GM21360 (cell line): ENCODE data around the gene TSR1.
"Not testable (repeated sequence)": the region's sequence is repeated elsewhere in the genome, so short reads cannot be mapped to it uniquely, and the experiment has no call there.

Source experiments
- ATAC-seq: cut with Tn5 transposase; IDR thresholded peaks from one replicate; pipeline ENCODE4 v1.9.1; 2021; ENCODE audit warnings: mild to moderate bottlenecking, moderate library complexity; ENCODE audit not compliant: unreplicated experiment

The TSR1 gene

DNA sequence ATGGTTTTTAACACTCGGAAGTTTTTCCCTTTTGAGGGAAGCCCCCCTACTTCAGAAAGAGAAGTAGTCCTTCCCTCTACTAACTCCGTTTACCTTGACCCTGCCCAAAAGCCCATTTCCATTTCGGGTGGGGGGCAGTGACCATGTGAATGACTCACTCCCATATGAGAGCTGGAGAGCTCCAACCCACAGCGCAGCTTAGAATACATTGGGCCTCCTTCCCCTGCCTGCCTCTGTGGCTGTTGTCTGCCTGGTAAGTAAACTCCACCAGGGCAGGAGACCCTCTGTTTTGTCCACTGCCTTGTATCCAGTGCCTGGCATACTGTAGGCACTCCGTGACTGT lies 2.0 kb upstream of the TSR1 start:
- ATAC-seq, result no peak

DNA sequence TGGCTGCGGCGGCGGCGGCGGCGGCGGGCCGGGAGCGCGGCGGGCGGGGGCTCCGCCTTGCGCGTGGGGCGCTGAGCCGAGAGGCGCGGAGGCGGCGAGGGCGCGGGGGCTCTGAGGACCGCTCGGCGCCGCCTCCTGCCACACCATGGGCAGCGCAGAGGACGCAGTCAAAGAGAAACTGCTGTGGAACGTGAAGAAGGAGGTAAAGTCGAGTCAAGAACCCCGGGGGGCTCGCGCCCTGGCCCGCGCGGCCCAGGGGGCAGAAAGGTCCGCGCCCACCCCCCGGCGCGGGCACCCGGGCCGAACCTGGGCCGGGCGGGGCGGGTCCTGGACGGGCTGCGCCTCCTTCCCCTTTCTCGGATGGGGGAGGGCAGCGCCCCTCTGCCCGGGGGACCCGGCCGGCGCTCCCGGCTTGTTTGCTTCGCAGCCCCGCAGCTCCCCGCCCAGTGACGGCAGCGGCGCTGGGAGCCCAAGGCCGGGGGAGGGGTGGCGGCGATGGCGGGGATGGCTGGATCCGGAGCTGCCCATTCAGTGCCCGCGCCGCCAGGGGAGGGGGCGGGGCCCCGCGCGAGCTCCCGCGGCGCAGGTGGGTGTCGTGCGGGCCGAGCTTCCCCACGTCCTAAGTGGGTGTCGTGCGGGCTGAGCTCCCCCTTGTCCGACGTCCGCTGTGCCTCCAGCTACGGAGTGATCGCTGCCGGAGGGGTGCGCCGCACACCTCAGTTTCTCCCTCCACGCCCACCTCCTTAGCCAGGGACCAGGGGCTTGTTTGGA lies 1.5 kb upstream of the TSR1 start:
- peak; percentile 29 for ATAC-seq

DNA sequence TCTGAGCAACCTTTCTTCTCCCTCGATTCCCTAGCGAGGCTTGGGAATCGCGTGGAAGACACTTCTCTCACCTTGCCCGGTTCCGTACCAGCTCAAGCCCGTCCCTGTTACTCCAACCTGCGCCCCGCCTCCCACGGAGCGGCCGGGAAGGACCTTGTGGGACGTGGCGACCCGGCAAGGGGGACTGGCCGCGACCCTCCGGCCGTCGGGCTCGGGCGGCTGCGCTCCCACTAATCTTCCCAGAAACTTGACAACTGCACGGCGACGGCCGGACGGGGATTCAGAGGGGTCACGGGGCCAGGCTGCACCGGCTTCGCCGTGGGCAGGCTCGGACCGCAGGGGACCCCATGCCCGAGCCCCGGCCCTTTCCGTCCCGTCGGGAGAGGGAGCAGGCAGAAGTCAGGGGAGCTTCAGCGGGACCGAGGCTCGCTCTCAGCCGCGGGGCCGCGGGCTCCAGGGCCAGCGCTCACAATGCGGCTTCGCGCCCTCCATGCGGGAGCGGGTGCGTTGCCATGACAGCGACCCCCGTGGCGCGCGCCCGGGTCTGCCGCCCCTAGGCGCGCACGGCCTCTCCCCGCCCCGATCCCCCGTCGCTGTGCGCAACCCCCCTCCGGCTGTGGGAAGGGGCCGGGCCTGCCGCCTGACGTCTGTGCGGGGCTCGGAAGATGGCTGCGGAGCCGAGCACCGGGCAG lies 741 bp upstream of the TSR1 start, which contains the start of gene SGSM2:
Gene SGSM2, plus strand, starts transcription at position 650 of the 692 bp plus-strand sequence. CDS start 188 bp downstream, outside the sequence.
- peak; percentile 12 for ATAC-seq

DNA sequence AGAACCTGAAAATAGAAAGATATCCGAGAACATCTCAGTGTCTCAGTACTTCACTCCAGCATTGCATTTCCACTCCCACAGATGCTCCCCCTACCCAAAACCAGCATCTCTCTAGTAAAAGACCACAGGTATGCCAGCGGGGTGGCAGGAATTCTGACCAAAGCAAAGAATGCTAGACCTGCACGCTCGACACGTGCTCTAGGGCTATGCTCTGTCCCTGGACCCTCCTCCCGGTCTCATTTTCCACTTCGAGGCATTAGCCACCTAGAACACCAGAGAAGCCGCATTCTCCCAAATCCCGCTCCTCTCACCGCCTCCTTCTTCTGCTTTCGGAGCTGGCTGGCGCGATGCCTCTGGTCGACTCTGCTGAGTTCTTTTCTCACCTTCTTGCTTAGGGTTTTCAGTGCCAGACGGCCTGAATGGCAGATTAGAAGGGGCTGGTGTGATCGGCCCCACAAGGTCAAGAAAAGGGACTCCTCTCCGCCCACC lies 487 bp downstream of the TSR1 start:
- ATAC-seq, result no peak

DNA sequence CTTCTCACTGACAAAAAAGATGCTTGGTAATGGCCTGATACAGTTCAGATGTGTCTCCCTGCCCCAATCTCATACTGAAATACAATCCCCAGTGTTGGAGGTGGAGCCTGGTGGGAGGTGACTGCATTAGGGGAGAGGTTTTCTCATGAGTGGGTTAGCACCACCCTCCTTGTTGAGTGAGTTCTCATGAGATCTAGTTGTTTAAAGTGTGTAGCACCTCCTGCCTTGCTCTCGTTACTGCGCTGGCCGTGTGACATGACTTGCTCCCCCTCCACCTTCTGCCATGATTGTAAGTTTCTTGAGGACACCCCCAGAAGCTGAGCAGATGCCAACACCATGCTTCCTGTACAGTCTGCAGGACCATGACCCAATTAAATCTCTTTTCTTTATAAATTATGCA lies 5.0 kb downstream of the TSR1 start:
- ATAC-seq, result no peak

DNA sequence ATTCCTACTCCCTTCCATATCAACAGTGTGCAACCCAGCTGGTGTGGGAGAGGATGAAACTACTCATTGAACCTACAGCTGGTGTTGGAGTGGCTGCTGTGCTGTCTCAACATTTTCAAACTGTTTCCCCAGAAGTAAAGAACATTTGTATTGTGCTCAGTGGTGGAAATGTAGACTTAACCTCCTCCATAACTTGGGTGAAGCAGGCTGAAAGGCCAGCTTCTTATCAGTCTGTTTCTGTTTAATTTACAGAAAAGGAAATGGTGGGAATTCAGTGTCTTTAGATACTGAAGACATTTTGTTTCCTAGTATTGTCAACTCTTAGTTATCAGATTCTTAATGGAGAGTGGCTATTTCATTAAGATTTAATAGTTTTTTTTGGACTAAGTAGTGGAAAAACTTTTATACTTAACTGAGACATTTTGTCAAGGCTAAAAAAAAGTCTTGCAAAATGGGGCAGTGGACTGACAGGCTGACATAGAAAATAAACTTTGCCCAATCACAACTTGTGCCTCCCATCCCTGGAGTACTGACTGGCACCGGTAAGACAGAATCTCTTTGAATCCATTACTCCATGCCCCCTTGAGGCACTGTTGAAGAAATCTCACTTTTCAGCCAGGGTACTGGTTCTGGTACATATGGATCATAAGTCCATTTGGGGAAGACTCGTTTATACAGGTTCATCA lies 12.5 kb downstream of the TSR1 start:
- ATAC-seq, result no peak

DNA sequence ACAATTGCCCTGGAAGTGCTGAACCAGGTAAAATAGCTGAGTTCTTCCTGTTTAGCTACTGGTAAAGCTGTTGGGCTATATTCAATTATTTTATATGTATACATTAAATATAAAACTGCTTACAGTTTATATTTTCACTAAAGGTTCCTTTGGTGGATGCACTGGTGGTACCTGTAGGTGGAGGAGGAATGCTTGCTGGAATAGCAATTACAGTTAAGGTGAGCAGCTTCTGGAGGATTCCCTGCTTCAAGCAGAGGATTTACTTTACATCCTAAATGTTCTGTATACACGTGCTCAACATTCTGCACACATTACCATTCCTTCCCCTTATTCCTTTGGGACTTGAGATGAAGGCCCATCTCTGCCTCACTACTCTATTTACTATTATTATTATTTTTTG lies 14.9 kb downstream of the TSR1 start:
- ATAC-seq, result no peak

DNA sequence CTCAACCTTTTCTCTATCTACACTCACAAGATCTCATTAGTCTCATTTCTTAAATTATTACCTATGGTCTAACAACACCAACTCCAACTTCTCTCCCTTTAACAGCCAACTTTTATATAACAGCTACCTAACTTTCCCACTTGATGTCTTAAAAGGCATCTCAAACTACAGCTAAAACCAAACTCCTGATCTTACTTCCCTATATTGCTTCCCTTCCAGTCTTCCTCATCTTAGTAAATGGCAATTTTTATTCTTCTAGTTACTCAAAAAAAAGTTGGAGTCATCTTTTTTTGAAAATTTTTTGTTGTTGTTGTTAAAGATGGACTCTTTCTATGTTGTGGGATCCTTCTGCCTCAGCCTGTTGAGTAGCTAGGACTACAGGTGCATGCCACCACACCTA lies 17.2 kb downstream of the TSR1 start:
- no peak for ATAC-seq

DNA sequence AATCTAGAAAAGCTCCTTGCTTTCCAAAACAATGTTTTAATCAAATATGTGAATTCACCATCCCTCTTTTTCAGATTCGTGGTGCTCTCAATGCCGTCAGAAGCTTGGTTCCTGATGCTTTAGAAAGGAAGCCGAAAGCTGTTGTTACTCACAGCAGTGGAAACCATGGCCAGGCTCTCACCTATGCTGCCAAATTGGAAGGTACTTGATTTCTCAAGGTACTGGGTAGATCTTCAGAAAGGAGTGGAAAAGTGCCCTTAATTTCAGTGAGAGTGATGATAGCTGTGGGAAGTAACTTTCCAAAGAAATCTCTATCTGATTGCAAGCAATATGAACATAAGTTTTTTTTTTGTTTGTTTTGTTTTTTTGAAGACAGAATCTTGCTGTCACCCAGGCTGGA lies 18.5 kb downstream of the TSR1 start:
- no peak for ATAC-seq

DNA sequence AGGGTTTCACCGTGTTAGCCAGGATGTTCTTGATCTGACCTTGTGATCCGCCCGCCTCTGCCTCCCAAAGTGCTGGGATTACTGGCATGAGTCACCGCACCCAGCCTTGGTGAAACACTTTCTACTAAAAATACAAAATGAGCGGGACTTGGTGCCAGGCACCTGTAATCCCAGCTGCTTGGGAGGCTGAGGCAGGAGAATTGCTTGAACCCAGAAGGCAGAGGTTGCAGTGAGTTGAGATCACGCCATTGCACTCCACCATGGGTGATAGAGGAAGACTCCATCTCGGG lies 19.4 kb downstream of the TSR1 start:
- ATAC-seq, result not testable (repeated sequence)

DNA sequence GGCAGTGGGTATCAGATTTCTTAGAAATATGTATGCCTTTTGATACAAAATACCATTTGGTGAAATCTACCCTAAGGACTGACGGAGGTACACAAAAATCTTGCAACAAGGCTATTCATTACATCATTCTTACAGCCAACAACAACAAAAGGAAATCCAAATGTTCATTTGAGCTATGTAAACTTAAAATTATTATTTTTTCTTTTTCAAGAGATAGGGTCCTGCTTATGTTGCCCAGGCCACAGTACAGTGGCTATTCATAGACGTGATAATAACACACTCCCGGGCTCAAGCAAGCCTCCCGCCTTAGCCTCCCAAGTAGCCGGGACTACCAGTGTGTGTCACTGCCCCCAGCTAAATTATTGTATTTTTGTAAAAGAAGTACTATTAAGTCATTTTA lies 23.5 kb downstream of the TSR1 start:
- no peak for ATAC-seq

DNA sequence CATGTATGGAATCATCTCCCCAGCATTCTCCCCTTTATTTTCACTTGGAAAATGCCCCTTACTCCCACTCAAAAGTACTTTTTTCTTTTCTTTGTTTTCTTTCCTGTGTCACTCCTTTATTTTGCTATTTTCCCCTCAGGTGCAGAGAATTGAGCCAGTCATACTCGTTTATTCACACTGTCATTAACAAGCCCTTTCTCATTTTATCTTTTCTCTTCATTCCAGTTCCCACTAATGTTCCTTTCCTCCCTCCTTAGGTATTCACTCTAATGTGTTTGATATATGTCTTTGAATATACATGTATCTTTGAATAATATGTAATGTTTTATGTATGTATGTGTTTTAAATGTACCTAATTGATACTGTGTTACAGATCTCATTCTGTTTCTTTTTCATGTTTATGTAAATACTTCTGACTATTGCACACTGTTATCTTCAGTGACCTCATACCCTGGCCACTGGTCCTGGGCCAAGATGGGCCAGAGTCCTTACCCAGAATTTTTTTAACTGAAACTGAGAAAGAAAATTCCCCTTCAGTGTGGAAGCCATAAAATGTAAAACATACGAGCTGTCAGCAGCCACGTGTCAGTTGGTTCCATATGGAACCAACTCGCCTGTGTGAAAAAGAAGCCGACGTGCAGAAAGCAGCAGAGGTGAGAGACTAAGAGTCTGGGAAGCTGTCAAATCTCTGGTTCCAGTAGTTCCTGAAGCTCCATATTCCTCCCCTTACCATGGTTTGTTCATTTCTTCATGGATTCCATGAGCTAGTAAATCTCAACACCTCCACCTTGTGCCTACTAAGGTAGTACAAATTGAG lies 26.7 kb downstream of the TSR1 start:
- ATAC-seq, result no peak

DNA sequence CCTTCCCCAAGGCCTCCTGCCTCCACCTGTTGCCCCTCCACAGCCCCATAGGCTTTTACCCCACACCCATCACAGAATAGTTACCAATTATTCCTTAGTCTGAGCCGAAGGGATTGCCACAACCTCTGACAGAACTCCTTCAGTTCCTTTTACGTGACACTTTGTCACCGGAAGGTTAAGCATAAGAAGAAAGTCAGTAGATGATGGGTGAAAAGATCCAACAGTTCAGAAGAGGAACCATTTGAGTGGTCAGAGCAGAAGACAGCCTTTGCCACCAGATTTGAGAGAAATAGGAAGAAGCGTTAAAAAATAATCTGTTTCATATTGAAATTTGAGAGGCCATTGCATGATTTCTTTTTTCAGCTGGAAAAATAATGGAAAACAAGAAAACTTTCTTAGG lies 31.3 kb downstream of the TSR1 start:
- no peak for ATAC-seq

DNA sequence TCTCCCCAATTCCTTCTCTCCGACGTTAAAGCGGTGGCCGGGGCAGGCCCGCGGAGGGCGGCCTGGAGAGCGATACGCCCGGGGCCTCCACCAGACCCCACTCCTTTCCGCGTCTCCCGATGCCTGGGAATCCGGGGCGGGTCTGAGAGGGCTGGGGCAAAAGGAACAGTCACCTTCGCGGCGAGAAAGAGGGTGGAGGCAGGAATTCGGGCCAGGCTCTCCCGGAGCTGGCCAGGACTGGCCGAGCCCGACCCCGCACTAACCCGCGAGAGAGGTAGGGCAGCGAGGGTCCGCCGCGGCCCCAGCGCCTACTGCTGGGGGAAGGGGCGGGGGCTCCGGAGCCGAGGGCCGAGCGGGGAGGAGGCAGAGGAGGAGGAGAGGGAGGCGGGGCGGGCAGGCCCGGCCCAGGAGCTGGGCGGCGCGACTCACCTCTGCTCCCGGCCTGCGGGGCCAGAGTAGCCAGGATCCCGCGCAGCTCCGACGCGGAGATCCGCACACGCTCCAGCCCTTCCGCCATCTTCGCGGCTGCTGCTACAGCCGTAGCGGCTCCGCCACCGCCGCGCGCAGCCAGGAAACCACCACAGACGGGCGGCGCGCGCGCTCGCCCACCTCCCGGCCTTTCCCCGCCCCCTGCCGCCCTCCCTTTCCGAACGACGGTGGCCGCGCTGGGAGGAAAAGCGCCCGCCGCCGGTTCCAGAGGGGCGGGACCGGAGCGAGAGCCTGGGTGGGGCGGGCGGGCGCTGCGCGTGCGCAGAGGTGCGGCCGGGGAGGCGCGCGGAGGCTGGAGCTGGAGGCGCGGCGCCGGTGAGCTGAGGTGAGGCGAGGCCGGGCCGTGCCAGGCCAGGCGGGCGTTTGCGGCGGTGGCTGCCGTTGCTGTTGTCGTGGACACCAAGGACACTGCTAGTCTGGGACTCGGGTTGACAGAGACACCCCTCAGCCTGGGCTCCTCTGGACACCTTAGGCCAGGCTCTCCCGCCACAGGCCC lies 32.8 kb downstream of the TSR1 start, which contains the start of the genes SMG6 and SRR:
Gene SMG6, minus strand, starts transcription at position 582 of the 985 bp plus-strand sequence. Its CDS starts 65 bp downstream, at position 517.
Gene SRR, plus strand, starts transcription at position 747 of the 985 bp plus-strand sequence. CDS start 11,611 bp downstream, outside the sequence.
- peak; percentile 74 for ATAC-seq

DNA sequence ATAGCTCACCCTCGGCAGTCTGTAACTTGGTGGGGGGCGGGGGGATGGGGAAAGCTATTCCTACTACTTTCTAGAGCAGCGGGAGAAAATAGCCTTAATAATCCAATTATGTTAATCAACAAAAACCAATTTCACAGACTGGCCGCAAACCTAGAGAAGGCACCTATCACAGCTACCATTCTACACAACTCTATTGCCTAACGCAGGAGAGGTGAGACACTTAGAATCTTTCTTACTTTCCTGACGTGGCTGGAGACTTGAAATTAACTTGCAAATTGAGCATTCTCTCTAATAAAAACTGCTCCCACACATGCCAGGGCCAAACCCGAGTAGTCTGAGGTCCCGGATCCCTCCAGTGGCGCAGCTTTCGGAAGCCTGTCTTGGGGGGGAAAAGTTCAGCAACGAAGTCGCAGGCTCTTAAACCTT lies 33.5 kb downstream of the TSR1 start:
- no peak for ATAC-seq

DNA sequence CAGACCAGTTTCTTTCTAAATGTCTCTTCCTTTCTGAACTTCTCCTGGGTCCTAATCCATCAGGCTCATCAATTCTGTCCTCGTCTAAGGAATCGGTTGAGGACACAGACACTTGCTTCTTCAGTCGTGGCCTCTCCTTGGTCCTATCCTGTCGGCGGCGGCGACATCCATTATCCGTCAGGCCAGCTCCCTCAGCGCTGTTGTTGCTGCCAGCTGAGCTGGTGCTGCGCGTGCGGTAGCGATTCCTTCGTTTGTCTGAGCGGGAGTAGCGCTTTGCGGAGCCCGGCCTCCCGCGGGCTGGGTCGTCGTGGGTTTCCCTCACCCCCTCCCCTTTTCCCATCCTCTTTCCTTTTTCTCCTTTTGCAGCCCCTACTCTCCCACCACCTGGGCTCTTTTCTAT lies 36.5 kb downstream of the TSR1 start:
- ATAC-seq, result no peak

DNA sequence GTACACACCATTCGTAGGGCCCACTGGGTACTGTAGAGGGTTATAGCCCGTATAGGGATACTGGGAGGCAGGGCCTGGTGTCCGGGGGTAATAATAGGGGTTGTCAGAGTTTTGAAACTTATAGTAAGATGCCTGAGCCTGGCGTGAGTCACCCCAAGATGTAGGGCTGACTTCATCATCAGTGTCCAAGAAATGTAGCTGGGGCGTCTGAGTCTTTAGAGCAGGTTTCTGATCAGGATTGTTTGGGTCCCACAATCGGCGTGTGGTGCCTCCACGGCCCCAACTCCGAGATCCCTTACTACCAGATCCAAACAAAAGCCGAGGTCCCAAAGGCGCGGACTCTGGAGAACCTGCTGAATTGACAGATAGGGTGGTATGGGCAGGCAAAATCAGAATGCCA lies 37.1 kb downstream of the TSR1 start:
- no peak for ATAC-seq

DNA sequence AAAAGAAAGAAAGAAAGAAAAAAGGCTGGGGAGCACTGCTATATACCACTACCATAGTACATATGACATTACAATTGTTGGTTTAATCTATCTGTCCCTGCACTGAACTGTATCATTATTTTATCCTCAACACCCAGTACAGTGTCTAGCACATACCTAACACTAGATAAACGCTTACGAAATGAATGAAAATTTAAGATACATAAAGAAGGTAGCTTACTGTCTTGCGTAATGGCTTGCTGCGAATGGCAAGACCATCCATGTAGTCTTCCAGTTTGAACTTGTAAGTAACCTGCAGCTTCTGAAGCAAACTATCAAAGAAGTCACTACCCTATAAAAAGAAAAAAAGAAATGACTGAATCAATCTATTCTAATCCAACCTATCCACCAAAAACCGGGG lies 39.2 kb downstream of the TSR1 start:
- ATAC-seq, result no peak

DNA sequence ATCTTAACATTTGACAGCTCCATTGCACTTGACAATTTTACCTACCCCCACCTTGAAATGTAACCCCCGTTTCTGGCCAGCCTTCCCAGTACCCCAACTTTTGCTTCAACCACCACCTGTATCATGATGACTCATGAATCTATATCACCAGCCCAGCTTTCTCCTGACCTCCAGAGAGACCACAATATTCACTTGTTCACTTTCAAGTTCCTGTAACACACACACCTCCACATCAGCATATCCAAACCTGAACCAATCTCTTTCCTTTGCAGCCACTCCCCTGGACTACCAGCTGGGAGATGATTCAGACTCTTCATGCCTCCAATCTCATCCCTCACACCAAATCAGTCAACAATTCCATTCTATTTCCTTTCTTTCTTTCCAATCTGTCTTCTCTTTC lies 40.7 kb downstream of the TSR1 start:
- no peak for ATAC-seq

DNA sequence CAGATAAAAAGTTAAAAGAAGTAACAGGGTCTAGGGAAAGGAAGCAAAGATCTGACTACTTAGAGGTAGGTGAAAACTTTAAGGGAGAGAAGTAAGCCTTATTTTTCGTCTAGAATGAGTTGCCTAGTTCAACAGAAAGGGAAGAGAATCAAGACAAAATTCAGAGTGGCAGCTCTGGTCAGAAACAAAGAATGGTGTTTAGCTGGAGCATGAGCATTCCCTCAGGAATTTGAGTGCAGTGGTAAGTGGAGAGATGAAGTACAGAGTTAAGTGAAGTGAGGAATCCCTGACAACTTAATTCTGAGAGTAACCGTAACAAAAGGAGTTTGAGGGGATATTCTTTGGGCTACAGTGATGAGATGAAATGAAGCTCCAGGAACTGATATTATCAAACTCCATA lies 44.2 kb downstream of the TSR1 start:
- no peak for ATAC-seq
